ENCODE data around the gene RIN3.
"Not testable (repeated sequence)": the region's sequence is repeated elsewhere in the genome, so short reads cannot be mapped to it uniquely, and the experiment has no call there.

Gene RIN3

DNA sequence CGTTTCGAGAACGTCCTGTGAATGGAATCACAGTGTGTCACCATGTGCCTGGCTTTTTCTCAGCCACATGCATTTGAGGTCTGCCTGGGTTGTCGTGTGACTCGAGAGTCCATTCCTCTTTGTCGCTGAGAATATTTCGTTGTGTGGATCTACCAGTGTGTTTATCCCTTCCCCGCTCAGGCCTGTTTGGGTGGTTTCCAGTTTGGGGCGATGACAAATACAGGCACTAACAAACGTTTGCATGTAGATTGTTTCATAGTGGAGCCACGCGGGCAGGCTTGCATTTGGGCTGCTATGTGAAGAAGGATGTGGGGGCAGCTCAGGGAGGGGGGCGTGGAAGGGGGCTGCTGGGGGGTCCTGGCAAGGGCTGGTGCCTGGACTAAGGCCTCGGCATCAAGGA lies 14.1 kb downstream of the RIN3 start:
- Histone ChIP-seq H3K9ac (ENCODE audit: low read length) (no peak overlapping the region), H3K4me1 (ENCODE audit: control insufficient read depth, insufficient read depth, low read length) (peaks cover 4% of the 10 kb centered on the region), H3K36me3 (ENCODE audit: control insufficient read depth, insufficient read depth, low read length) (no peaks in the 10 kb centered on the region), H3K4me3 (ENCODE audit: low read length) (no peak overlapping the region), H3K9me3 (ENCODE audit: control insufficient read depth, low read length) (no peaks in the 10 kb centered on the region), H3K27me3 (ENCODE audit: control insufficient read depth, insufficient read depth, low read length) (no peaks in the 10 kb centered on the region)

DNA sequence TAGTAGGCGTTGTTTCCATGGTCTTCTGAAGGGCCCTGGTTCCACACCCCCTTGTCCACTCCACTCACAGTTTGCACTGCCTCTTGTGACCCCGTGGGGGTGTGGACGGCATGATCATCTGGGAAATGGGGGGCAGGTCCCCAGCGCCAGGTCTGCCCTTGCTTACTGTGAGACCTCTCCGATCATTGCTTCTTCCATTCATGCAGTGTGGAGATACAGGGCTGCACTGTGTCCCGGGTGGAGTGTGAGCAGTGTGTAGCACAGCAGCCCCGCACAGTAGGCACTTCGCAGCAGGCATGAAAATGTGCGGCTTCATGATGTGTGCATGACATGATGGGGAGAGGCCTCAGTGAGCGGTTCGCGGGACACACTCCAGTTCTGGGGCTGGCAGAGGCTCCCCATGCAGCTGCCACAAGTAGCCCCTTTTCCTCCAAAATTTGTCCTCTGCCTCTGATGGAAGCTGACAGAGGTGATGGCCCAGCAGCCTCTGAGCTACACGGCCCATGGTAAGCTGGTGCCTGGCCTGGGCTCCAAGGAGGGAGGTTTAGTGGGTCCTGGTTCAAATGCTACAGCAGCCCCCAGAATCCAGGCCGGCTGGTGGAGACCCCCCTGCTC lies 15.0 kb downstream of the RIN3 start:
- Histone ChIP-seq H3K4me1 (ENCODE audit: control insufficient read depth, insufficient read depth, low read length) (peaks cover 4% of the 10 kb centered on the region), H3K4me3 (ENCODE audit: low read length) (no peak overlapping the region)

DNA sequence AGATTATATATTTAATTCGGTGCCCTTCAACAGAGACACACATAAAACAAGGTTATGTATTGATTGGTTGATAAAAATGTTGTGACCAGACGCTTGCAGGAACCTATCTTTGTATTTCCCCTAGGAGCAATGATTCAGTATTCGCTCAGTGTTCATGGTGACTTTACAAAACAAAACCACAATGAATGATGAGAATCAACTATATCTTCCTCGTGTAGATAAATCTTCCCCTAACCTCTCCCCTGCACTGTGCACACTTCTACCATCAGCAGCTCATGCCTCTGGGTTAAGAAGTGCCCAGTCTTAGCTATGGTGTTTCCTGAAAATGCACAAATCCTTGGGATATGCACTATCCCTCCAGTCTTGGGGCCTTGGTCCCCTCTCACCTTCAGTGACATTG lies 16.3 kb downstream of the RIN3 start:
- Histone ChIP-seq H3K36me3 (ENCODE audit: control insufficient read depth, insufficient read depth, low read length) (no peaks in the 10 kb centered on the region), H3K4me1 (ENCODE audit: control insufficient read depth, insufficient read depth, low read length) (no peaks in the 10 kb centered on the region), H3K27me3 (ENCODE audit: control insufficient read depth, insufficient read depth, low read length) (no peaks in the 10 kb centered on the region), H3K9ac (ENCODE audit: low read length) (no peak overlapping the region), H3K4me3 (ENCODE audit: low read length) (no peak overlapping the region), H3K9me3 (ENCODE audit: control insufficient read depth, low read length) (no peaks in the 10 kb centered on the region)

More for the DNA sequence above, 15.0 kb downstream of the RIN3 start:
- no peaks in the 10 kb centered on the region for H3K36me3 ChIP-seq (ENCODE audit: control insufficient read depth, insufficient read depth, low read length)
- no peak overlapping the region for H3K9ac ChIP-seq (ENCODE audit: low read length)
- H3K9me3 ChIP-seq (ENCODE audit: control insufficient read depth, low read length) = no peaks in the 10 kb centered on the region
- H3K27me3 ChIP-seq (ENCODE audit: control insufficient read depth, insufficient read depth, low read length) = no peaks in the 10 kb centered on the region

DNA sequence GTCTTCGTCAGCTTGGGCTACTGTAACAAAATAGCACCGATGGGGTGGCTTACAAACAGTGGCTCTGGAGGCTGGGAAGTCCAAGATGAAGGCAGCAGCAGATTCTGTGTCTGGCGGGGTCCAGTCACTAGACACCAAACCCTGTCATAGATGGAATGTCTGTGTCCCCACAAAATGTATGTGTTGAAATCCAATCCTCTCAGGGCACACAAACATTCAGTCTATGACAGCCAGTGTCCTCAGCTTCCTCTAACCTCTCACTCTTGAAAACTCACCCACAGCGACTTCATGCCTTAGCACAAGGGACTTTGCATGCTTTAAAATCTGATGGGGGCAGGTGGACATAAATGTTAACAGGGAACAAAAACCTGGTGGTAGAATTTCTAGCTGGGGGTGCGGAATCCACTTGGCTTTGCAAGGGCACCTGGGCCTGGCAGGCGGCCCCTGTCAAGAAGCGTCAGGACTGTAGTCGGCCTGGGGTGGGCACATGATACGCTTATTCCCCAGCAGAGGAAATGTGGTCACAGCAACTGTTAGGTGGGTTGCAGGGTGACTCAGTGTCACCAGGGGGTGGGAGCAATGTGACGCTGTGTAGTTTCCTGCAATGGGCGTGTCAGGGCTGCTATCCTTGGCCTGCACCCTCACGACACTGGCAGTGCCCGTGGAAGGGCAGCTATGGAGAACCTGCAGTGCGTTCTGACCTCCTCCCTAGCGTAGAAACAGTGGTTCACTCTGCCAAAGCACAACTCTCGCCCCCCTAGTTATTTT lies 17.7 kb downstream of the RIN3 start:
- Histone ChIP-seq H3K4me1 (ENCODE audit: control insufficient read depth, insufficient read depth, low read length) (no peaks in the 10 kb centered on the region), H3K9me3 (ENCODE audit: control insufficient read depth, low read length) (no peaks in the 10 kb centered on the region), H3K27me3 (ENCODE audit: control insufficient read depth, insufficient read depth, low read length) (no peaks in the 10 kb centered on the region), H3K4me3 (ENCODE audit: low read length) (no peak overlapping the region), H3K9ac (ENCODE audit: low read length) (no peak overlapping the region), H3K36me3 (ENCODE audit: control insufficient read depth, insufficient read depth, low read length) (no peaks in the 10 kb centered on the region)

DNA sequence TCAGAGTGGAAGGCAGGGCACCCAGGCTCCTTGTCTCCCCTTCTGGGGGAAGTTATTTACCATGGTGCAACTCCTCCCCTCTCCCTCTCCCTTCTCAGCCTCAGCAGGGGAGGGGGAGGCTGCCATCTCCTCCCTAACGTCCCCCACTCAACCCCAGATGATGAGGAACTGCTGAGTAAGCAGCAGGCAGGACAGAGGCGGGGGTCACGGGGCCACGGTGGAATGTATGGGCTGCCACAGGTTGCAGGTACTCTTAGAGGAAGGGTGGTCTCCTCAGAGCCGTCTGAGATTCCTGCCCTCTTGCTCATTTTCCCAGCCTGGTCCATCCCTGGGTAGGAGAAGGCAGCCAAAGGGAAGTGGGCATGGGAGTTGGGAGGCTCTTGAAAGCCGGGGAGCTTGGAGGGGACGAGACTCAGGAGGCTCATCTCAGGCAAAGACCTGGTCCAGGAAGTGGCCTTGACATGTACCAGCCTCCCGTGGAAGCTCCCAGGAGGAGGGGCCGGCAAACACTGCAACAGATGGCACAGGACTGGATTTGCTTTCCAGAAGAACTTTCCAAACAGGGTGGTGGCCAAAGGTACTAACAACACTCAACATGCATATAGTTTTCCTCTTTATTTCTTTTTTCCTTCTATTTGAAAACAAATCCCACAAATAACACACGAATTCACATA lies 19.0 kb downstream of the RIN3 start:
- Histone ChIP-seq H3K27me3 (ENCODE audit: control insufficient read depth, insufficient read depth, low read length) (no peaks in the 10 kb centered on the region), H3K4me3 (ENCODE audit: low read length) (no peak overlapping the region), H3K9ac (ENCODE audit: low read length) (no peak overlapping the region), H3K4me1 (ENCODE audit: control insufficient read depth, insufficient read depth, low read length) (no peaks in the 10 kb centered on the region), H3K9me3 (ENCODE audit: control insufficient read depth, low read length) (no peaks in the 10 kb centered on the region), H3K36me3 (ENCODE audit: control insufficient read depth, insufficient read depth, low read length) (no peaks in the 10 kb centered on the region)

DNA sequence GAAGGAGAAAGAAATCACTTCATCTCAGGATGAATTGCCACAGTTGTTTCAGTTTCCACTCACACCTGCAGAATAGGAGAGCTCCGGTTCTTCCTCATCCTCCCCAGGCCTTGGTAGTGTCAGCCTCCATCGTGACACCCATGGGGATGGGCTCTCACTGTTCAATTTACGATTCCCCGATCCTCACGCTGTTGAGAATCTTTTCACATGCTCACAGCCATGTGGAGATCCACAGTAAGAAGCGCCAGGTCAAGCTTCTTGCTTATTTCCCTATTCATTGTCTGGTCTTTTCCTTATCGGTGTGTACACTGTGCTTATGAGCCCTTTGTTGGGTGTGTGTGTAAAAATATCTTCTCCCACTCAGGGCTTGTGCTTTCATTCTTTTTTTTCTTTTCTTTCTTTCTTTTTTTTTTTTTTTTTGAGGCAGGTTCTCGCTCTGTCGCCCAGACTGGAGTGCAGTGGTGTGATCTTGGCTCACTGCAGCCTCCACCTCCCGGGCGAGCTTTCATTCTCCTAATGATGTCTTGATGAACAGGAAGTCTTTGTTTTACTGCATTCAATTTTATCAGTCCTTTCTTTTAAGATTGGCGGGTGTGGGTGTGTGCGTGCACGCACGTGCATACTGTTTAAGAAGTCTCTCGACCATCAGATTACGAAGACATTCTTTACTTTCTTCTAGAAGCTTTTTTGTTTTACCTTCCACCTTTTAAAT lies 21.5 kb downstream of the RIN3 start:
- Histone ChIP-seq H3K4me3 (ENCODE audit: low read length) (no peak overlapping the region), H3K36me3 (ENCODE audit: control insufficient read depth, insufficient read depth, low read length) (no peaks in the 10 kb centered on the region), H3K9me3 (ENCODE audit: control insufficient read depth, low read length) (no peaks in the 10 kb centered on the region), H3K4me1 (ENCODE audit: control insufficient read depth, insufficient read depth, low read length) (peaks cover 9% of the 10 kb centered on the region), H3K9ac (ENCODE audit: low read length) (no peak overlapping the region), H3K27me3 (ENCODE audit: control insufficient read depth, insufficient read depth, low read length) (no peaks in the 10 kb centered on the region)

DNA sequence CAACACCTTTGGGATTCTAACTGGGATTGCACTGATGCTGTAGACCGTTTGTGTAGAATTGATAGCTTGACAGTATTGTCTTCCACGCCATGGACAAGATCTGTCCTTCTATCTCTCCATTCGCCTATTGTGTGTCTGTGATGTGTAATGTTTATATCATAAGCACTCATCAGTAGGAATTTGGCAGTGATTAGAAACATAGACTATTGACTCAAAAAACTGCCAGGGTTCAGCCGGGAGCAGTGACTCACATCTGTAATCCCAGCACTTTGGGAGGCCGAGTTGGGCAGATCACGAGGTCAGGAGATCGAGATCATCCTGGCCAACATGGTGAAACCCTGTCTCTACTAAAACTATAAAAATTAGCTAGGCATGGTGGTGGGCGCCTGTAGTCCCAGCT lies 22.6 kb downstream of the RIN3 start:
- not testable (repeated sequence) for H3K9me3 ChIP-seq (ENCODE audit: control insufficient read depth, low read length); H3K4me3 ChIP-seq (ENCODE audit: low read length); H3K27me3 ChIP-seq (ENCODE audit: control insufficient read depth, insufficient read depth, low read length); H3K36me3 ChIP-seq (ENCODE audit: control insufficient read depth, insufficient read depth, low read length); H3K9ac ChIP-seq (ENCODE audit: low read length)
- peaks cover 12% of the 10 kb centered on the region for H3K4me1 ChIP-seq (ENCODE audit: control insufficient read depth, insufficient read depth, low read length)

DNA sequence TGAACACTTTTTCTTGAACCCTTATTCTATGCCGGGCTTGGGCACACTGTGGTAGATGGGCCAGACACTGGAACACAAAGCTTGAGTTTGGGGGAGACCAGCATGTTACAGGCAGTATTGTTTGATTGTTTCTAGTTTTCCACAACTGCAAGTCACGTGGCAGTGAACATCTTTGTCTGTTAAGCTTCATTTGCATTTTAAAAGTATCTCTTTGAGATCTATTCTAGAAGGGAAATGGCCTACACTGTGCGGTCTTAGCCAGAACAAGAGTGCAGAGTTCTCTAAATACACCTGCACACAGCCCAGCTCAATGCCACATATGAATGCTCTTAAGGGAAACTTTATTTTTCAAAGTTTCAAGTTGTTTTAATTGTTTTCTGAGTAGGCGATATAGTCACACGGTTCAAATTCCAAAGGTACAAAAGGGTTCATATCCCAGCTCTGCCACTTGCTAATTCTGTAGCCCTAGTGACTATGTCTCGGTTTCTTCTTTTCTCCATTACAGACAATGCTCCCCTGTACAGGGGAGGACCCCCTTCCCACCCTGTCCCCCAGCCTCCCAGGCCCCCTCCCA lies 24.9 kb downstream of the RIN3 start:
- Histone ChIP-seq H3K27me3 (ENCODE audit: control insufficient read depth, insufficient read depth, low read length) (no peaks in the 10 kb centered on the region), H3K9ac (ENCODE audit: low read length) (no peak overlapping the region), H3K9me3 (ENCODE audit: control insufficient read depth, low read length) (no peaks in the 10 kb centered on the region), H3K4me3 (ENCODE audit: low read length) (no peak overlapping the region), H3K4me1 (ENCODE audit: control insufficient read depth, insufficient read depth, low read length) (peaks cover 12% of the 10 kb centered on the region), H3K36me3 (ENCODE audit: control insufficient read depth, insufficient read depth, low read length) (no peaks in the 10 kb centered on the region)

DNA sequence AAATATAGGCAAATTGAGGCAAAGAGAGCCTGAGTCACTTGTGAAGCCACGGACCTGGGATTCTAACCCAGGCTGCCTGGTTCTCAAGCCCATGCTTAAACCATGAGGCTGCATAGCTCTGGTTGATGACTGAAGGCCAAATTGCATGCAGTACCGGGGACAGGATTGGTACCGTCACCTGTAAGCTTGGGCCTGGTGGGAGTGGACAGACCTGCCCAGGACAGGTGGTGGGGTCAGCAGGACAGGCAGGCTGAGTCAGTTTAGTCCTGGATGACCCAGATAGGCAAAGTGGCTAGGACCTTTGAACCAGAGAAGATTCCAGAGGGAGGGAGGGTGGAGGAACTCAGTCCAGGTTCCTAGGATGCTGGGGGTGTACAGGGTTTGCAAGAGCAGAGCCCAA lies 25.8 kb downstream of the RIN3 start:
- Histone ChIP-seq H3K9ac (ENCODE audit: low read length) (no peak overlapping the region), H3K36me3 (ENCODE audit: control insufficient read depth, insufficient read depth, low read length) (no peaks in the 10 kb centered on the region), H3K9me3 (ENCODE audit: control insufficient read depth, low read length) (no peaks in the 10 kb centered on the region), H3K27me3 (ENCODE audit: control insufficient read depth, insufficient read depth, low read length) (no peaks in the 10 kb centered on the region), H3K4me3 (ENCODE audit: low read length) (no peak overlapping the region), H3K4me1 (ENCODE audit: control insufficient read depth, insufficient read depth, low read length) (peaks cover 12% of the 10 kb centered on the region)

DNA sequence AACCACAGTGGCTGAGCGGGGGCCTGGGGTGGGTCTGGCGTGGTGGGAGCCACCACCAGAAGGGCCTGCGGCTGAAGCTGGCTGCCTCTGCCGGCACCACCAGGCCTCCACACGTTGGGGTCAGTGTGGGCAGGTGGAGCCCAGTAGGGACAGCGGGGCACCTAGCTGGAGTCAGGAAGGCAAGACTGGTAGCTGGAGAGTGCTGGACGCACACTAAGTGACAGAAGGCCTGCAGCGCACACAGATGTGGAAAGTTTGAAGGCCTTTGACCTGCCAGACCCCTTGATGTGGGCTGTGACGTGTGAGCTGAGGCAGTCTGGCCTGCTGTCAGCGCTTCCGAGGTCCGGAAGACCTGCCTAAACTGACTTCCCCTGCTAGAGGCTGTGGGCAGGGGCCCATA lies 26.3 kb downstream of the RIN3 start:
- peaks cover 12% of the 10 kb centered on the region for H3K4me1 ChIP-seq (ENCODE audit: control insufficient read depth, insufficient read depth, low read length)
- H3K9ac ChIP-seq (ENCODE audit: low read length) = no peak overlapping the region
- H3K27me3 ChIP-seq (ENCODE audit: control insufficient read depth, insufficient read depth, low read length) = no peaks in the 10 kb centered on the region
- H3K9me3 ChIP-seq (ENCODE audit: control insufficient read depth, low read length) = no peaks in the 10 kb centered on the region
- H3K4me3 ChIP-seq (ENCODE audit: low read length) = no peak overlapping the region
- H3K36me3 ChIP-seq (ENCODE audit: control insufficient read depth, insufficient read depth, low read length) = no peaks in the 10 kb centered on the region

DNA sequence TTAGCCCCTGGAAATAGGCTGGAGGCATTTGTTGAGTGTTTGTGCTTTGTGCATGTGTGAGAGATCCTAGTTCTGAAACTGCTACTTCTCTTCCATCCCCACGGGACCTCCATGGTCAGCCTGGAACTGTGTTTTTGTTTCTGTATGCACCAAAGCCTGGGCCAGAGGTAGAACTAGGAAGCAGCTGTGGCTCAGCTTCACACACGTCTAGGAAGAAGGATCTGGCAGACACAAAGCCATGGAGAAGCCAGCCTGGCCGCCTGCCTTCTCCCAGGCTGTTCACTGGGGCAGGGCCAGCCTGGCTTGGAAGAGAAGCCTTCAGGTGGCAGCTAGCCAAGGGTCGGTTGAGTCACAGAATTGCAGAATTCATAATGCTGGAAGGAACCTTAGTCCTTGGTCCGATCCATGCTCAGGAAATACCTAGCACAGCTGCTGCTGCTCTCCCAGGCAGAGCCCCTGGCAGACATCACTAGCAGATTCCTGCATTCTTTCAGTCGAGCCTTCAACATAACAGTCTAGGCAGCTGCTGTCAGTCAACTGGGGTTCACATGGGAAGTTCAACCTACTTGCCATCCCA lies 27.0 kb downstream of the RIN3 start:
- no peaks in the 10 kb centered on the region for H3K9me3 ChIP-seq (ENCODE audit: control insufficient read depth, low read length)
- H3K27me3 ChIP-seq (ENCODE audit: control insufficient read depth, insufficient read depth, low read length) = no peaks in the 10 kb centered on the region
- no peak overlapping the region for H3K9ac ChIP-seq (ENCODE audit: low read length)
- no peak overlapping the region for H3K4me3 ChIP-seq (ENCODE audit: low read length)
- no peaks in the 10 kb centered on the region for H3K36me3 ChIP-seq (ENCODE audit: control insufficient read depth, insufficient read depth, low read length)
- peaks cover 12% of the 10 kb centered on the region for H3K4me1 ChIP-seq (ENCODE audit: control insufficient read depth, insufficient read depth, low read length)

Measured in mucosa of stomach (tissue), 1 donor.